CD4-positive, alpha-beta T cell treated with Interleukin-4 for 4 hours (primary cell): ENCODE data around the gene ZNF275.
"Not testable (repeated sequence)": the region's sequence is repeated elsewhere in the genome, so short reads cannot be mapped to it uniquely, and the experiment has no call there.

Source experiments
- DNase-seq: peaks from one replicate; pipeline ENCODE4 v3.0.0-alpha.2; 2020

ZNF275 gene

DNA sequence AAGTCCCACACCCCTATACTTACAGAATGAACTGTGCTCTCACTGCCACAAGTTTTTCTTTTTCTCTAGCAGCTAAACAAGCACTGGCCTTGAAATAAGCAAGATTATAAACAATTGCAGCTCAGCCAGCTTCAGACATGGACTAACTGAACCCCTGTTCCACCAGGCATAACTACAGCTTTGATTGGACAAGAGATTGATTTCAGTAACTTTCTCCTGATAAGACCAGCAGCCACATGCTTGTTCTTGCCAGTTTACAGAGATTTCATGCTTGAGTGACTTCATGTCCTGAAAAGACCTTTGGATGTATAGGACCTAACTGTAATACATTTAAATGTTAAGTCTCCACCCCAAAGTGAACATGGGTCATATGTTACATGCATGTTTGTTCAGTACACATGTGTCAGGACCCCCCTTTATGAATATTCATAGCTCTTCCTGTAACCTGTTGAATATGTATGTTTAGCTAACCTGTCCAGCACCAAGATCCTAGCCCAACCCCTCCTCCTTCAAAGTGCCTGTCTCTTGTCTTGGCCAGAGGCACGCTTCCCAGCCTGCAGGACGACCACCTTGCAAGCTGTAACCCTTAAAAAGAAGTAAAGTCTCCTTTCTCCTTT is 27.9 kb downstream of the ZNF275 start:
- no peak for DNase-seq

- DNase-seq = no peak
Observed at GRCh38 chrX:153365670-153366069, 31.7 kb downstream of the ZNF275 start.

DNA sequence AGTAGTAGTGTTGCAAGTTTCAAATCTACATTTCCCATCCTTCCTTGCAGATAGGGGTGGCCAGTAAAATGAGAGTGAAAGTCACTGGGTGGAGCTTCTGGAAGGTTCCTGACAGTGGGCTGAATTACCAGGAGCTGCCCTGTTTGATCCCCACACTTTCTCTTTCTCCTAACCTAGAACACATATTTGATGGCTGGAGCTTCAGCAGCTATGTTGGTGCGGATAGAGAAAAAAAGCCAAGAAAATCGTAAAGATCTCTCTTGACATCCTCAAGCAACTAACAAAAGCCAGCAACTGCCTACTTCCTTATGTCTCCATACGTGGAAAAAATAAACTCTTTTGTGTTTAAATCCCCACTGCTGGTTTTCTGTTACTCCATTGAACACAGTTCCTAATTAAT is 32.2 kb downstream of the ZNF275 start:
- DNase-seq = no peak

- DNase-seq = no peak
Observed at GRCh38 chrX:153366878-153367538, 33.1 kb downstream of the ZNF275 start.

- DNase-seq = no peak
Observed at GRCh38 chrX:153370293-153371055, 36.5 kb downstream of the ZNF275 start.

GRCh38 chrX:153371256-153371655 is 37.3 kb downstream of the ZNF275 start:
- DNase-seq = no peak

- DNase-seq = no peak
Observed at GRCh38 chrX:153372949-153373348, 39.0 kb downstream of the ZNF275 start.

DNA sequence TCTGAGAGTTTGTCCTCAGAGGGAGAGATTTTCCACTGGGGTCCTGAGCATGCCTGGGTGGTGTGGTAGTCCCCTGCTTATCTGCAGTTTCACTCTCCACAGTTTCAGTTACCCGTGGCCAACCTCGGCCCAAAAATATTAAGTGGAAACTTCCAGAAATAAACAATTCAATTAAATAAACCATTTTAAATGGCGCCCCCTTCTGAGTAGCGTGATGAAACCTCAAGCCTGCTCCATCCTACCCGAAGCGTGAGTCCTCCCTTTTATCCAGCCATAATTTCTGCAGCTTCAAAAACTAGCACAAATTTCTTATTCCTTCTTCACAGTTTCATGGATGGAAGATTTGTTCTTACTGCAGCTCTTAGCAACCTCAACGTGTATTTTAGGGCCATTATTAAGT is 40.5 kb downstream of the ZNF275 start:
- no peak for DNase-seq

- no peak for DNase-seq
Observed at GRCh38 chrX:153375571-153375970, 41.6 kb downstream of the ZNF275 start.

- DNase-seq = no peak
Observed at GRCh38 chrX:153377727-153378126, 43.8 kb downstream of the ZNF275 start.

DNA sequence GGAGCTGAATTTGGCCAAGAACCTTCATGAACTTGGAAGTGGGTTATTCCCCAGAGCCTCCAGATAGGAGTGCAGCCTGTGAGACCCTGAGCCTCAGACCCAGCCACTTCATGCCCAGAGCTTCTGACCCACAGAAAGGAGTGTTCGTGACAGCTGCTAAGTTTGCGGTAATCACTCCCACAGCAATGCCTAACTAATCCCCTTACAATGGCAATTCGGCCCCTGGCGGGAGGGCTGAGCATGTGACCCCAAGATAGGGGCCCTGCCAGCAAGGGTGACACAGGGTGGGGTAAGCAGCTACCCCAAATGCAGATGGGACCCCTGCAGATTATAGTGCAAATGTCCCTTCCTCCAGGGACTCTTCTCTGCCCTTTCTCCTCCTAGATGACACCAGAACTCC is 44.7 kb downstream of the ZNF275 start:
- no peak for DNase-seq

GRCh38 chrX:153379508-153379907 is 45.6 kb downstream of the ZNF275 start:
- DNase-seq = no peak

- DNase-seq = no peak
Observed at GRCh38 chrX:153379971-153380581, 46.1 kb downstream of the ZNF275 start.

GRCh38 chrX:153380691-153381090 is 46.7 kb downstream of the ZNF275 start:
- DNase-seq = no peak

DNA sequence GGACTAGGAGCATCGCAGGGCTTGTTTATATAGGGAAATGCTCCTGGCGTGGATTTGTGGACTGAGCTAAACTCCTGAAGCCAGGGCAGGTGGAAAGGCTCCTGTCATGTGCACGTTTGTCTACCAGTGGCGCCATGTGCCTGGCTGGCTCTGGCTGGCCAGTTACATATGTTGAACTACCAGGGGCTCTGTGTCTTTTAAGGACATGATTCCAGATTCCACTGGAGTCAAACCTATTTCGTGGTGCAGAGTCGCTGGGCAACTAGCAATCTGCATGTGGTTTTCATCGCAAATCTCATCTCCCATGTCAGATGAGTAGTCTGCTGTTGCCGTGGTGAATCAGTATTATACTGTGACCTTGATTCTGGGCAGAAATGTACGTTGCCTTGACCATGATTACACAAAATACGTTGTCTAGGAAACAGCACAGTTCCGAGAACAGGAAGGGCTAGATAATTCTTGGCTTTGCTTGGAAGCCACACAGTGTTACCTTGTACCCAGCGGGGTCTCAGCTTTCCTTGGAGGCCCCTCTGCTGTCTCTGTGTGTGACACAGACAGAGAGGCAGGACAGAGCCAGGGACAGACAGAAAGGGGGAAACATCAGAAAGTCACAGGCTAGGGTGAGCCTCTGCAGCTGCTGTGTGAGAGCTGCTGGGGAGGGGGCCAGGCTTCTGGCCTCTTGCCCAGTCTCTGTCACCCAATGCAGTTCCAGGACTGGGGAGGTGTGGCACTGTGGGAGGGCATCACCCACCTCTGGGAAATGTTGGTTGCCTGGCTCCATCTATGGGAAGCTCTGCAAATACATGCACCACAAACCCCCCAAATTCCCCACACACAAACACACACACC is 48.0 kb downstream of the ZNF275 start:
- peak; percentile 0 for DNase-seq

GRCh38 chrX:153382563-153383482 is 48.9 kb downstream of the ZNF275 start:
- DNase-seq = no peak

- no peak for DNase-seq
Observed at GRCh38 chrX:153384390-153384789, 50.4 kb downstream of the ZNF275 start.

DNA sequence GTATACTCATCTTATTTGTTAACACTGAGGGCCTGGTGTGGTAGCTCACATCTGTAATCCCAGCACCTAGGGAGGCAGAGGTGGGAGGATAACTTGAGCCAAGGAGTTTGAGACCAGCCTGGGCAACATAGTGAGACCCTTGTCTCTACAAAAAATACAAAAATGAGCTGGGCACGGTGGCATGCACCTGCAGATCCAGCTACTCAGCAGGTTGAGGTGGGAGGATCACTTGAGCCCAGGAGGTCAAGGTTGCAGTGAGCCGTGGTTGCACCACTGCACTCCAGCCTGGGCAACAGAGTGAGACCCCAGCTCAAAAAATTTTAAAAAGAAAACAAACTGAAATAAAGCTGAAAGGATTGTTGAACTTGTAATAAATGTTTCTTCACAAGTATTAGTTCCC is 51.0 kb downstream of the ZNF275 start:
- DNase-seq = not testable (repeated sequence)

DNA sequence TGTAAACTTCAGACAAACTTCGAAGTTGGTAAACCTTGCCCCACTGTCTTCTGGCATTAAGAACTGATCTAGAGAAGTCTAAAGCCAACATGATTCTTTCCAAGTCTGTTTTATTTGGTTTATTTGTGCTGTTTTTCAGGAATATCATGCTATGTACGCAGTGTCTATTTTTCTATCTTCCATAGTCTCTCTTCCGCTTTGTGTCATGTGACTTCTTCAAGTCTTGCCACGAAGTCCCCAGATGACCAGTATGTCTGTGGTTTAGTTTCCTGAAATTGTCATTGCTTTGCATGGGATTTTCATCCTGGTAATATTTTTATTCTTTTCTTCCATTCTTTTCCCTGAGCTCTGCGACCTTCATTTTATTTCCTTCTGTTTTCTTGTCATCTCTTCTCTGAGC is 52.1 kb downstream of the ZNF275 start:
- DNase-seq = no peak

DNA sequence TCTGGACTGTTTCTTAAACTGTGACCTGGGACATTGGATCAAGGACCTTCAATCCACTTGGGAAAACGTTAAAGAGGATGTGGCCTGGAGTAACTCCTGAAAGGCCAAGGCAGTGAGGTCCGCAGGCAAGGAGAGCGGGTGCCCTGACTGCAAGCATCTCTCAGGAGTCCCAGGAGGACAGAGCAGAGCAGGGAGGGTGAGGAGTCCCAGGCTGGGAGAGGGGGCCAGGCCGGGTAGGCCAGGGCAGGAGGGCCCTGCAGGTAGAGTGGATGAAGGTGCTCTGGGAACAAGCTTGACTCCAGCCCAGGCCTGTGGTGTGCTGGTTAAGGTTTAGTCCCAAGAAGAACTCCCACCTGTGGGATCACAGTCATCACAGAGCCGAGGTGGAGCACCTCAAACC is 53.4 kb downstream of the ZNF275 start:
- no peak for DNase-seq

- no peak for DNase-seq
Observed at GRCh38 chrX:153387987-153388721, 54.2 kb downstream of the ZNF275 start.
